ENCODE measurements around the gene EPSTI1.

EPSTI1 gene

GRCh38 chr13:42836930-42837690 lies 154.9 kb downstream of the EPSTI1 start:
- no peak for DNase-seq
